Left kidney (tissue), 2 donors: Measurements from ENCODE around the gene F7. TPM values are rescaled to one million over a fixed set of nuclear protein-coding genes. Genes with fewer than 3 reads are reported as not detected.
A peak's percentile ranks its signal among the peaks of the same experiment; 100 is the strongest.

Experiments
- DNase-seq: peaks from one replicate; pipeline ENCODE4 v3.0.0-alpha.2; 2013
- polyA plus RNA-seq: library from polyadenylated mRNA; unstranded; fragments of 120-200 nt; gene quantifications from one replicate; pipeline ENCODE4 v1.2.1, GENCODE V29; 2013; ENCODE audit not compliant: insufficient read length

Gene F7
- polyA plus RNA-seq, 1 donor, result 4.3 TPM

GRCh38 chr13:113086991-113087922 lies 18.3 kb upstream of the F7 start:
- no peak for DNase-seq

GRCh38 chr13:113087923-113088690 lies 17.5 kb upstream of the F7 start:
- DNase-seq, result no peak

GRCh38 chr13:113088691-113089020 lies 16.9 kb upstream of the F7 start:
- DNase-seq, result no peak

- peak; percentile 32 for DNase-seq
These were observed 15.7 kb upstream of the F7 start for GRCh38 chr13:113089693-113090414.

- no peak for DNase-seq
These were observed 15.2 kb upstream of the F7 start for GRCh38 chr13:113090415-113090770.

- no peak for DNase-seq
These were observed 14.8 kb upstream of the F7 start for GRCh38 chr13:113090806-113091205.

GRCh38 chr13:113091211-113091771 lies 14.3 kb upstream of the F7 start:
- DNase-seq, result no peak

GRCh38 chr13:113091891-113092775 lies 13.5 kb upstream of the F7 start:
- DNase-seq, result no peak

- no peak for DNase-seq
These were observed 12.6 kb upstream of the F7 start for GRCh38 chr13:113092776-113093579.

- DNase-seq, result no peak
These were observed 11.8 kb upstream of the F7 start for GRCh38 chr13:113093580-113094409.

- DNase-seq, result no peak
These were observed 11.2 kb upstream of the F7 start for GRCh38 chr13:113094410-113094800.

- no peak for DNase-seq
These were observed 10.2 kb upstream of the F7 start for GRCh38 chr13:113095146-113096051.

GRCh38 chr13:113096052-113096744 lies 9.4 kb upstream of the F7 start:
- DNase-seq, result no peak

GRCh38 chr13:113096745-113097305 lies 8.8 kb upstream of the F7 start:
- no peak for DNase-seq

GRCh38 chr13:113097651-113098050 lies 7.9 kb upstream of the F7 start:
- DNase-seq, result no peak

- DNase-seq, result peak; percentile 18
These were observed 7.3 kb upstream of the F7 start for GRCh38 chr13:113098162-113098732.

GRCh38 chr13:113099142-113099541 lies 6.4 kb upstream of the F7 start:
- DNase-seq, result no peak
